Suppressor macrophage (primary cell): ENCODE measurements around the gene EVC.
A peak's percentile ranks its signal among the peaks of the same experiment; 100 is the strongest.
"Not testable (repeated sequence)": the region's sequence is repeated elsewhere in the genome, so short reads cannot be mapped to it uniquely, and the experiment has no call there.

Source experiments
- DNase-seq, 4 experiments: peaks; one replicate each; pipeline ENCODE4 v3.0.0-alpha.2; 2020 to 2022

Gene EVC

GRCh38 chr4:5814421-5814820, 103.4 kb downstream of the EVC start:
- DNase-seq: no peak

GRCh38 chr4:5815641-5816040, 104.6 kb downstream of the EVC start:
- no peak for DNase-seq

GRCh38 chr4:5816101-5816500, 105.1 kb downstream of the EVC start:
- DNase-seq: no peak

GRCh38 chr4:5816851-5817375, 105.9 kb downstream of the EVC start:
- no peak for DNase-seq

- DNase-seq: peak in 1 of 4 experiments; percentile 22
Observed at GRCh38 chr4:5821665-5822358, 110.8 kb downstream of the EVC start.

- DNase-seq: no peak
Observed at GRCh38 chr4:5822619-5823018, 111.6 kb downstream of the EVC start.

GRCh38 chr4:5823542-5824211, 112.7 kb downstream of the EVC start:
- DNase-seq: no peak

GRCh38 chr4:5824227-5824626, 113.2 kb downstream of the EVC start:
- DNase-seq: no peak

GRCh38 chr4:5824635-5825034, 113.6 kb downstream of the EVC start:
- peak; percentile 24 to 47 (median 38) for DNase-seq

- DNase-seq: no peak
Observed at GRCh38 chr4:5825321-5826041, 114.5 kb downstream of the EVC start.

- DNase-seq: no peak
Observed at GRCh38 chr4:5826437-5827107, 115.6 kb downstream of the EVC start.

GRCh38 chr4:5827108-5828004, 116.4 kb downstream of the EVC start:
- peak; percentile 31 to 60 (median 54) for DNase-seq

GRCh38 chr4:5828005-5828391, 117.0 kb downstream of the EVC start:
- peak; percentile 8 to 51 (median 36) for DNase-seq

GRCh38 chr4:5836943-5837342, 125.9 kb downstream of the EVC start:
- DNase-seq: no peak

- DNase-seq: not testable (repeated sequence)
Observed at GRCh38 chr4:5837483-5837882, 126.5 kb downstream of the EVC start.

- DNase-seq: no peak
Observed at GRCh38 chr4:5839332-5839731, 128.3 kb downstream of the EVC start.

- DNase-seq: no peak
Observed at GRCh38 chr4:5839751-5840674, 129.0 kb downstream of the EVC start.

GRCh38 chr4:5842456-5842855, 131.5 kb downstream of the EVC start:
- no peak for DNase-seq

GRCh38 chr4:5843573-5844530, 132.9 kb downstream of the EVC start:
- peak in 1 of 4 experiments; percentile 25 for DNase-seq
